Ishikawa (cell line): Measurements from ENCODE around the gene RBMS1.

ENCODE experiments used
- CEBPB ChIP-seq: IDR thresholded peaks from 2 replicates; pipeline ENCODE4 v1.6.1; 2012
- CREB1 ChIP-seq: IDR thresholded peaks from 2 replicates; pipeline ENCODE4 v1.6.1; 2012; ENCODE audit warnings: low read depth
- EGR1 ChIP-seq: IDR thresholded peaks from 2 replicates; pipeline ENCODE4 v1.6.1; 2012
- EP300 ChIP-seq: IDR thresholded peaks from 2 replicates; pipeline ENCODE4 v1.6.1; 2012; ENCODE audit warnings: borderline replicate concordance
- FOXM1 ChIP-seq: IDR thresholded peaks from 2 replicates; pipeline ENCODE4 v1.6.1; 2012; ENCODE audit warnings: low read depth, borderline replicate concordance
- MAX ChIP-seq: IDR thresholded peaks from 2 replicates; pipeline ENCODE4 v1.6.1; 2012
- NFIC ChIP-seq: IDR thresholded peaks from 2 replicates; pipeline ENCODE4 v1.6.1; 2012
- RAD21 ChIP-seq: IDR thresholded peaks from 2 replicates; pipeline ENCODE4 v1.6.1; 2012; ENCODE audit warnings: low read depth
- REST ChIP-seq: IDR thresholded peaks from 2 replicates; pipeline ENCODE4 v1.6.1; 2012; ENCODE audit warnings: low read depth, mild to moderate bottlenecking
- TAF1 ChIP-seq: IDR thresholded peaks from 2 replicates; pipeline ENCODE4 v1.6.1; 2012; ENCODE audit warnings: low read depth, mild to moderate bottlenecking
- TCF12 ChIP-seq: IDR thresholded peaks from 2 replicates; pipeline ENCODE4 v1.6.1; 2012; ENCODE audit warnings: low read depth
- TEAD4 ChIP-seq: IDR thresholded peaks from 2 replicates; pipeline ENCODE4 v1.6.1; 2012
- USF1 ChIP-seq: IDR thresholded peaks from 2 replicates; pipeline ENCODE4 v1.6.1; 2012
- YY1 ChIP-seq: IDR thresholded peaks from 2 replicates; pipeline ENCODE4 v1.6.1; 2012; ENCODE audit warnings: low read depth
- ZBTB7A ChIP-seq: IDR thresholded peaks from 2 replicates; pipeline ENCODE4 v1.6.1; 2012; ENCODE audit warnings: low read depth

RBMS1 gene

GRCh38 chr2:160517731-160518130, 24.1 kb upstream of the RBMS1 start:
- TF ChIP-seq FOXM1 (no peak), USF1 (no peak), EGR1 (no peak), RAD21 (no peak), YY1 (no peak), NFIC (no peak), CREB1 (no peak), TAF1 (no peak), REST (no peak), EP300 (no peak), CEBPB (no peak), TCF12 (no peak), ZBTB7A (no peak), TEAD4 (no peak), MAX (no peak)

- TF ChIP-seq TAF1 (no peak), REST (no peak), FOXM1 (no peak), EGR1 (no peak), CEBPB (no peak), USF1 (no peak), YY1 (no peak), ZBTB7A (no peak), TCF12 (no peak), RAD21 (no peak), TEAD4 (no peak), NFIC (no peak), EP300 (no peak), MAX (no peak)
Measured at GRCh38 chr2:160516547-160517365, 23.1 kb upstream of the RBMS1 start.

GRCh38 chr2:160515120-160515519, 21.5 kb upstream of the RBMS1 start:
- TF ChIP-seq ZBTB7A (no peak), USF1 (no peak), TAF1 (no peak), EGR1 (no peak), FOXM1 (no peak), EP300 (no peak), YY1 (no peak)

GRCh38 chr2:160513120-160513519, 19.5 kb upstream of the RBMS1 start:
- TF ChIP-seq ZBTB7A (no peak), EGR1 (no peak), YY1 (no peak)

- no peak for TF ChIP-seq FOXM1
- no peak for TF ChIP-seq EP300
- TF ChIP-seq MAX, result no peak
- no peak for TF ChIP-seq TEAD4
- no peak for TF ChIP-seq TAF1
- TF ChIP-seq EGR1, result no peak
- no peak for TF ChIP-seq YY1
- no peak for TF ChIP-seq CEBPB
- TF ChIP-seq TCF12, result no peak
- no peak for TF ChIP-seq USF1
- no peak for TF ChIP-seq CREB1
- TF ChIP-seq ZBTB7A, result no peak
- no peak for TF ChIP-seq RAD21
- TF ChIP-seq NFIC, result no peak
- TF ChIP-seq REST, result no peak
Measured at GRCh38 chr2:160512491-160512890, 18.9 kb upstream of the RBMS1 start.
